ENCODE measurements around the gene TESMIN.

Gene TESMIN

DNA sequence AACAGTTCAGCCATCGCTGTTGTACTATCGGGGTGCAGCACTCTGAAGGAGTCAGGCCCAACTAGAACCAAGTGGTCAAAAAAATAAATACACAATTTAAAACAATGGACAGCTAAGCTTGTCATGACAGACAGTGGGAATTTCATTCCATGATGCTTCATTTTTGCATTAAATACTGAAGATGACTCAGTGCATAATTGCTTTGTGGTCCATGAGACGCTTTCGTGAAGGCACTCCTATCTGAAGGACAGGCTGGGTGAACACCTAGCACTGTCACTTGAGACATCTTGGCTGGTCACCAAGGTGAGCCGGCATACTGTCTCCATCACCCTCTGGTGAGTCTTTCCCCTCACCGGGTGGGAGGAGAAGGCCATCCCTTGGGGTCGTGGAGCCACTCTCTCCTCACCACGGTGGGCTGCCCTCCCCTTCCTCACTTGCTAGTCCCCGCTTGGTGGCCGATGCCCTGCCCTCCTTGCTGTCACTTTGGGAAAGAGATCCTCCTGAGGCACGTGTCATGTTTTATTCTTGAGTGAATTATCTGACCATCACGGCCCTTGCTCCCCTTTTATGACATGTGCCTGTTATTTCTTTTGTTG is 4.9 kb upstream of the TESMIN start:
- TF ChIP-seq, protein P1, sequence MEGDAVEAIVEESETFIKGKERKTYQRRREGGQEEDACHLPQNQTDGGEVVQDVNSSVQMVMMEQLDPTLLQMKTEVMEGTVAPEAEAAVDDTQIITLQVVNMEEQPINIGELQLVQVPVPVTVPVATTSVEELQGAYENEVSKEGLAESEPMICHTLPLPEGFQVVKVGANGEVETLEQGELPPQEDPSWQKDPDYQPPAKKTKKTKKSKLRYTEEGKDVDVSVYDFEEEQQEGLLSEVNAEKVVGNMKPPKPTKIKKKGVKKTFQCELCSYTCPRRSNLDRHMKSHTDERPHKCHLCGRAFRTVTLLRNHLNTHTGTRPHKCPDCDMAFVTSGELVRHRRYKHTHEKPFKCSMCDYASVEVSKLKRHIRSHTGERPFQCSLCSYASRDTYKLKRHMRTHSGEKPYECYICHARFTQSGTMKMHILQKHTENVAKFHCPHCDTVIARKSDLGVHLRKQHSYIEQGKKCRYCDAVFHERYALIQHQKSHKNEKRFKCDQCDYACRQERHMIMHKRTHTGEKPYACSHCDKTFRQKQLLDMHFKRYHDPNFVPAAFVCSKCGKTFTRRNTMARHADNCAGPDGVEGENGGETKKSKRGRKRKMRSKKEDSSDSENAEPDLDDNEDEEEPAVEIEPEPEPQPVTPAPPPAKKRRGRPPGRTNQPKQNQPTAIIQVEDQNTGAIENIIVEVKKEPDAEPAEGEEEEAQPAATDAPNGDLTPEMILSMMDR (IDR thresholded peaks at IDR 0.05; ENCODE audit: insufficient read depth, low read length, missing control alignments), result no peak
- no peak for DNase-seq (ENCODE audit: low read depth, low spot score)
- ChIA-PET POLR2A (no interaction called here), CTCF (no interaction called here)
- no peak overlapping the region for H3K4me3 ChIP-seq (ENCODE audit: low read depth, low read length)

DNA sequence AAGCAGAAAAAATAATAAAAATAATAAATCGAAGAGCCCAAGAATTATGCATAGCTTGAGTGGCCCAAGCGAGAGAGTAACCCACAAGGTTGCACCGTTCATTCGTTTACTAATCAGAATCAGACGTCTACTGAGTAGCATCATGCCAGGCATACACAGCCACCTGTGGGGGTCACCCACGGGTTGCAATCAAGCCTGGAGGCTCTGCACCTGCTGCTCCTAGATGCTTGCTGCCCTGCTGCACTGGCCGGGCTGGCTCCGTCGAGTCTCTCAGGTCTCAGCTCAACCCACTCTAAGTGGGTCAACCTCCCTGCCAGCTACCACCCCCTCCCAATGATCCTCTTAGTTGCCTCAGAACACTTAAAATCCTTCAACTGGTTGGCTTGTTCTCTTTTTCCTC is 2.0 kb upstream of the TESMIN start:
- ChIA-PET POLR2A (no interaction called here), CTCF (no interaction called here)
- no peak for DNase-seq (ENCODE audit: low read depth, low spot score)
- TF ChIP-seq, protein P1 (IDR thresholded peaks at IDR 0.05; ENCODE audit: insufficient read depth, low read length, missing control alignments), result no peak
- H3K4me3 ChIP-seq (ENCODE audit: low read depth, low read length), result no peak overlapping the region

DNA sequence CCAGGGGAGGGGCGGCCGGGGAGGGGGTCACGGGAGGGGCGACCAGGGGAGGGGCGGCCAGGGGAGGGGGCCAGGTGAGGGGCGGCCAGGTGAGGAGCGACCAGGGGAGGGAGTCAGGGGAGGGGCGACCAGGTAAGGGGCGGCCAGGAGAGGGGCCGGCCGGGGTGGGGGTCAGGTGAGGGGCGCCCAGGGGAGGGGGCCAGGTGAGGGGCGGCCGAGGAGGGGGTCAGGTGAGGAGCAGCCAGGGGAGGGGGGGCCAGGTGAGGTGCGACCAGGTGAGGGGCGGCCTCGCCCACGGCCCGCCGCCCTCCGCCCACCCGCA is 355 bp downstream of the TESMIN start:
- H3K4me3 ChIP-seq (ENCODE audit: low read depth, low read length), result peak overlapping the region; percentile 47
- no peak for DNase-seq (ENCODE audit: low read depth, low spot score)
- TF ChIP-seq, protein P1 (IDR thresholded peaks at IDR 0.05; ENCODE audit: insufficient read depth, low read length, missing control alignments), result no peak
- ChIA-PET POLR2A (no interaction called here), CTCF (no interaction called here)

DNA sequence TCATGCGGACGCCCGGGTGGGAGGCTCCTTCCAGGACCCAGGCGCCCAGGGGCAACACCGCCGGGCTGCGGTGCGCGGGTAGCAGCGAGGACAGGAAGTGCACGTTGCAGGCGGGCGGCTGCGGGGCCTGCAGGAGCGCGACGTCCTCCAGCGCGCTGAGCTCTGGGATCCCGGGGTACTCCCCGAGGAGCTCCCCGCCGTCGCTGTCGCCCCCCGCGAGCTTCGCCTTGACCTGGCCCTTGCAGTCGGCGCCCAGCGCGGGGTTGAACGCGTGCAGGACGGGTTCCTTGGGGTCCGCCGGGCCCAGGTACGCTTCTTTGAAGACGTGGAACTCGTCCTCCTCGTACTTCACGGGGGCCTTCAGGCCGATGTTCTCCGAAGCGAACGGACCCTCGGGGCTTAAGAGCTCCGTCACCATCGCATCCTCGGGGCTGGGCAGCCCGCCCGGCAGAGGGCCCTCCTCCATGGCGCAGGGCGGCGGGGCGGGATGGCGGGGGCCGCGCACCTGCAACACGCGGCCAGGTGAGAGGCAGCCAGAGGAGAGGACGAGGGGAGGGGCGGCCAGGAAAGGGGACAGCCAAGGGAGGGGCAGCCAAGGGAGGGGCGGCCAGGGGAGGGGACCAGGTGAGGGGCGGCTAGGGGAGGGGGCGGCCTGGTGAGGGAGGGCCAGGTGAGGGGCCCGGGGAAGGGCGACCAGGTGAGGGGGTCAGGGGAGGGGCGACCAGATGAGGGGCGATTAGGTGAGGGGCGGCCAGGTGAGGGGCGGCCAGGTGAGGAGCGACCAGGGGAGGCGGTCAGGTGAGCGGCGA is 921 bp downstream of the TESMIN start:
- TF ChIP-seq, protein P1 (IDR thresholded peaks at IDR 0.05; ENCODE audit: insufficient read depth, low read length, missing control alignments), result no peak
- ChIA-PET POLR2A (interaction anchor here (0.6 kb wide), 1 partner anchor 42 kb away, joined by 3 read pairs; no protein-coding TSS in a partner anchor), CTCF (no interaction called here)
- no peak for DNase-seq (ENCODE audit: low read depth, low spot score)
- H3K4me3 ChIP-seq (ENCODE audit: low read depth, low read length), result no peak overlapping the region

DNA sequence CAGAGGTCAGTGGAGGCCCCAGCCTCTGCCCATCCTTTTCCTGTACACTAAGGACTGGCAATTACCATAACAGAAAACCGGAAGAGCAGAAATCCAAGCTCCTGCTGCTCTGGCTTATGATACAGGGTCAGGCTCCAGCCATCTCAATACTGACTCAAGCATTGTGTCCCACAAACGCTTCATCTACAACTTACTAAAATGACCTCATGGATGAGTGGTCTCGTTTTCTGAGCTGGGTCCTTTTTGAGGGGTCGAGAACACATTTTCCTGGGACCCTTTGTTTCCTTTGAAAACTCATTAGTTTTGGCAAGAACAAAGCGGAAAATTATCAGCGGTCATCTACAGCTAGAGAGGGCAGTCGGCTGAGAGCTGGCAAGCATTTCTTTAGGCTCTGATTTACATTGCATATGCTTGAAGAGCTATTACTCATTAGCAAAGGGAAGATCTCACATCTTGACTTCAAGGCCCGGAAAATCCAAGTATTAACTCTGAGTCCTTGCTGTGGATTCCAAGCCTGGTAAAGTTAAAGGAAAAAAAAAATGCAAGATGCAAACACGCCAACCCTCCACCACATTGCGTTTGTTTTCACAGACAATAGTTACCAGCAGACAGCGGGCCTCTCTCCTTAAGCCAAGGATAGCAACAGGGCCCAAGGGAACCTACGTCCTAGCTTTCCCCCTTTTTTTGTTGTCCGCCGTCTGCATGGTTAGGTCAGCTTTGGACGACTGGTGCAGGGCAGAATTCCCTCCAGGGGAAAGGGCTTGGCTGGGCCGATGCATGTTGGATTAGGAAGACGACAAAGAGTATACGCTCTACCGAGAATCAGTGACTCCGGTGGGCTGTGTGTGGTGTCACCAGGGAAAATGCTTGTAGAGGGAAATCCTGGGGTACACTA is 1.8 kb downstream of the TESMIN start:
- TF ChIP-seq, protein P1 (IDR thresholded peaks at IDR 0.05; ENCODE audit: insufficient read depth, low read length, missing control alignments), result no peak
- ChIA-PET CTCF (no interaction called here), POLR2A (interaction anchor here (0.6 kb wide), 1 partner anchor 43 kb away, joined by 3 read pairs; no protein-coding TSS in a partner anchor)
- no peak for DNase-seq (ENCODE audit: low read depth, low spot score)
- H3K4me3 ChIP-seq (ENCODE audit: low read depth, low read length), result no peak overlapping the region

DNA sequence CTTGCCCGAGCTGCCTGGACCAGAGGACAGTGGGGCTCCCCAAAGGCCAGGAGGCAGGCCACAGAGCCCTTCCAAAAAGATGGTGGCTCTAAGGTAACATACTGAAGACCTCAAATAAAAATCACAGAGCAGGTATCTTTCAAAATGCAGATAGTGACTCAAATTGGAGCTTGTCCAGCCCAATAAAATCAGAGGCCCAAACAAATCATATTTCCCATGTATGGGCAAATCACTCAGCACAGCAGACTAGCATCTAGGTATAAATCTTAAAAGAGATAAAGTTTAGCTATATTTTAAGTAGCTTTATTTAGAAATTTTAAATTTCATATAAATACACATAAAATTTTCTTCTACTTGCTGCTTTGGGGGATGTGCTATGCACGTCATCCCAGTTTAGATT is 3.3 kb downstream of the TESMIN start:
- TF ChIP-seq, protein P1 (IDR thresholded peaks at IDR 0.05; ENCODE audit: insufficient read depth, low read length, missing control alignments), result no peak
- POLR2A ChIA-PET, result interaction anchor here (0.7 kb wide), 1 partner anchor 10 kb away, joined by 3 read pairs; no protein-coding TSS in a partner anchor
- no peak for DNase-seq (ENCODE audit: low read depth, low spot score)
- CTCF ChIA-PET, result no interaction called here
- no peak overlapping the region for H3K4me3 ChIP-seq (ENCODE audit: low read depth, low read length)

All from AG04449 (cell line).